HepG2 (cell line): Measurements from ENCODE around the gene SGSH. TPM values are rescaled to one million over a fixed set of nuclear protein-coding genes. Genes with fewer than 3 reads are reported as not detected.
A peak's percentile ranks its signal among the peaks of the same experiment; 100 is the strongest.

Source experiments
- BORCS8-MEF2B ChIP-seq: sonication (generic); formaldehyde crosslinking; IDR thresholded peaks from 2 replicates; pipeline ENCODE4 v1.8.0; 2022; ENCODE audit warnings: mild to moderate bottlenecking, missing genetic modification reagents
- CBFB ChIP-seq: sonication (generic); formaldehyde crosslinking; IDR thresholded peaks from 2 replicates; pipeline ENCODE4 v1.4.0; 2020; ENCODE audit warnings: missing genetic modification reagents
- ESRRA ChIP-seq: sonication (generic); formaldehyde crosslinking; IDR thresholded peaks from 2 replicates; pipeline ENCODE4 v1.5.1; 2020; ENCODE audit warnings: mild to moderate bottlenecking, low read depth, missing genetic modification reagents
- FOSL2 ChIP-seq: sonication (generic); formaldehyde crosslinking; IDR thresholded peaks from 2 replicates; pipeline ENCODE4 v1.4.0; 2020; ENCODE audit warnings: missing genetic modification reagents
- FOXO4 ChIP-seq: sonication (generic); formaldehyde crosslinking; conservative IDR thresholded peaks from 2 replicates; pipeline ENCODE4 v1.8.1; 2023; ENCODE audit warnings: missing genetic modification reagents
- GFI1 ChIP-seq: sonication (generic); formaldehyde crosslinking; IDR thresholded peaks from 2 replicates; pipeline ENCODE4 v1.5.0; 2020; ENCODE audit warnings: missing genetic modification reagents, mild to moderate bottlenecking, borderline replicate concordance
- GMEB1 ChIP-seq: sonication (generic); formaldehyde crosslinking; IDR thresholded peaks from 2 replicates; pipeline ENCODE4 v1.5.1; 2020; ENCODE audit warnings: missing genetic modification reagents, mild to moderate bottlenecking, borderline replicate concordance
- KDM6A ChIP-seq: IDR thresholded peaks from 2 replicates; pipeline ENCODE4 v1.6.1; 2016; ENCODE audit warnings: low read depth
- KLF15 ChIP-seq: sonication (generic); formaldehyde crosslinking; IDR thresholded peaks from 2 replicates; pipeline ENCODE4 v1.8.1; 2023; ENCODE audit warnings: borderline replicate concordance, mild to moderate bottlenecking, inconsistent platforms, missing genetic modification reagents, mixed read lengths
- MED1 ChIP-seq: sonication (generic); formaldehyde crosslinking; IDR thresholded peaks from 2 replicates; pipeline ENCODE4 v1.4.0; 2020; ENCODE audit warnings: missing genetic modification reagents
- NFE2 ChIP-seq: sonication (generic); formaldehyde crosslinking; IDR thresholded peaks from 2 replicates; pipeline ENCODE4 v1.4.0; 2020; ENCODE audit warnings: missing genetic modification reagents
- NPAS2 ChIP-seq: sonication (generic); formaldehyde crosslinking; IDR thresholded peaks from 2 replicates; pipeline ENCODE4 v1.8.0; 2022; ENCODE audit warnings: mild to moderate bottlenecking, missing genetic modification reagents, borderline replicate concordance
- RFX3 ChIP-seq: IDR thresholded peaks from 2 replicates; pipeline ENCODE4 v1.6.1; 2016; ENCODE audit warnings: missing biosample characterization, missing genetic modification reagents
- SNRNP70 ChIP-seq: fragments of 200-400 bp; formaldehyde crosslinking; IDR thresholded peaks from 2 replicates; pipeline ENCODE4 v1.6.1; 2017; ENCODE audit warnings: mild to moderate bottlenecking, low read depth, low read length, moderate library complexity
- TCF12 ChIP-seq, 2 experiments: fragments of 450-650 bp in 1 of 2; sonication (generic) in 1 of 2; formaldehyde crosslinking in 1 of 2; IDR thresholded peaks; 2 replicates each; pipeline versions ENCODE4 v1.6.1 to v1.8.0; 2017 to 2022; ENCODE audit warnings: antibody characterized with exemption in 1 of 2, mild to moderate bottlenecking in 1 of 2, missing genetic modification reagents in 1 of 2, moderate library complexity in 1 of 2
- ZC3H13 ChIP-seq: sonication (generic); formaldehyde crosslinking; IDR thresholded peaks from 2 replicates; pipeline ENCODE4 v1.8.1; 2023; ENCODE audit warnings: mild to moderate bottlenecking, missing genetic modification reagents, moderate library complexity
- ZNF225 ChIP-seq: sonication (generic); formaldehyde crosslinking; IDR thresholded peaks from 2 replicates; pipeline ENCODE4 v1.4.0; 2020; ENCODE audit warnings: mild to moderate bottlenecking, missing genetic modification reagents
- ZNF281 ChIP-seq: sonication (generic); formaldehyde crosslinking; IDR thresholded peaks from 2 replicates; pipeline ENCODE4 v1.4.0; 2020; ENCODE audit warnings: missing genetic modification reagents, borderline replicate concordance
- ZNF326 ChIP-seq: sonication (generic); formaldehyde crosslinking; IDR thresholded peaks from 2 replicates; pipeline ENCODE4 v1.4.0; 2020; ENCODE audit warnings: missing genetic modification reagents, borderline replicate concordance
- ZNF333 ChIP-seq: sonication (generic); formaldehyde crosslinking; IDR thresholded peaks from 2 replicates; pipeline ENCODE4 v1.4.0; 2020; ENCODE audit warnings: mild to moderate bottlenecking, missing genetic modification reagents, borderline replicate concordance
- ZNF343 ChIP-seq: sonication (generic); formaldehyde crosslinking; IDR thresholded peaks from 2 replicates; pipeline ENCODE4 v1.4.0; 2020; ENCODE audit warnings: mild to moderate bottlenecking, missing genetic modification reagents
- ZNF414 ChIP-seq: sonication (generic); formaldehyde crosslinking; IDR thresholded peaks from 2 replicates; pipeline ENCODE4 v1.5.0; 2020; ENCODE audit warnings: missing genetic modification reagents
- polyA plus RNA-seq, 8 experiments: library from polyadenylated mRNA; depleted of rRNA in 3 of 8; stranded (reverse) in 7 of 8; unstranded in 1 of 8; fragments of >200 nt; fragmentation: Illumina TruSeq in 4 of 8; extraction: Trizol in 4 of 8; gene quantifications; 2 replicates each; pipeline versions ENCODE4 v1.2.1 to v1.2.3, GENCODE V29; 2011 to 2016; ENCODE audit warnings: low read depth in 4 of 8, missing spikeins in 1 of 8, mixed read lengths in 1 of 8; ENCODE audit not compliant: insufficient read depth in 1 of 8
- total RNA-seq, 5 experiments: library from RNA; depleted of rRNA; stranded (reverse); fragments of >200 nt; fragmentation: Illumina TruSeq; extraction: Trizol; gene quantifications; 2 replicates each; pipeline ENCODE4 v1.2.3, GENCODE V29; 2016; ENCODE audit warnings: low read depth in 1 of 5

Gene SGSH
- total and polyA plus RNA-seq, 2 of the 13 experiments (the other 11 are each of a cell fraction or from before 2014, with no cell fraction given) = 12.2 to 17.6 TPM

- TF ChIP-seq ZNF281 (CRISPR knock-in tag) (no peak; the same call in 1 of the 2 replicates), ZNF414 (no peak), CBFB (CRISPR knock-in tag) (no peak; the same call in 1 of the 2 replicates), KDM6A (CRISPR knock-in tag) (no peak), GMEB1 (peak; percentile 71), ZNF333 (peak; percentile 89; the same call in 1 of the 2 replicates), KLF15 (CRISPR knock-in tag) (0 out of 2 replicates have a peak, but pooled peaks have one; percentile 21), FOXO4 (CRISPR knock-in tag) (no peak), ESRRA (CRISPR knock-in tag) (no peak), GFI1 (peak; percentile 99), ZNF326 (CRISPR knock-in tag) (peak; percentile 90; the same call in 1 of the 2 replicates), ZNF343 (no peak), SNRNP70 (no peak), MED1 (peak; percentile 43; the same call in 1 of the 2 replicates), TCF12 (IDR thresholded peaks at IDR 0.05) (no peak), TCF12 (CRISPR knock-in tag; IDR thresholded peaks at IDR 0.05) (0 out of 2 replicates have a peak, but pooled peaks have one; percentile 20), NPAS2 (no peak), BORCS8-MEF2B (CRISPR knock-in tag) (peak; percentile 82), RFX3 (CRISPR knock-in tag) (no peak), FOSL2 (peak; percentile 43; the same call in 1 of the 2 replicates), ZC3H13 (CRISPR knock-in tag) (peak; percentile 62; the same call in 1 of the 2 replicates), ZNF225 (no peak), NFE2 (no peak)
Measured at GRCh38 chr17:80263253-80264204, 43.4 kb upstream of the SGSH start (continued).
